GM18867 (cell line): ENCODE data around the gene CD101.

Experiments used
- ATAC-seq: cut with Tn5 transposase; IDR thresholded peaks from one replicate; pipeline ENCODE4 v1.9.1; 2021; ENCODE audit warnings: mild to moderate bottlenecking, moderate library complexity; ENCODE audit not compliant: unreplicated experiment

CD101 gene

DNA sequence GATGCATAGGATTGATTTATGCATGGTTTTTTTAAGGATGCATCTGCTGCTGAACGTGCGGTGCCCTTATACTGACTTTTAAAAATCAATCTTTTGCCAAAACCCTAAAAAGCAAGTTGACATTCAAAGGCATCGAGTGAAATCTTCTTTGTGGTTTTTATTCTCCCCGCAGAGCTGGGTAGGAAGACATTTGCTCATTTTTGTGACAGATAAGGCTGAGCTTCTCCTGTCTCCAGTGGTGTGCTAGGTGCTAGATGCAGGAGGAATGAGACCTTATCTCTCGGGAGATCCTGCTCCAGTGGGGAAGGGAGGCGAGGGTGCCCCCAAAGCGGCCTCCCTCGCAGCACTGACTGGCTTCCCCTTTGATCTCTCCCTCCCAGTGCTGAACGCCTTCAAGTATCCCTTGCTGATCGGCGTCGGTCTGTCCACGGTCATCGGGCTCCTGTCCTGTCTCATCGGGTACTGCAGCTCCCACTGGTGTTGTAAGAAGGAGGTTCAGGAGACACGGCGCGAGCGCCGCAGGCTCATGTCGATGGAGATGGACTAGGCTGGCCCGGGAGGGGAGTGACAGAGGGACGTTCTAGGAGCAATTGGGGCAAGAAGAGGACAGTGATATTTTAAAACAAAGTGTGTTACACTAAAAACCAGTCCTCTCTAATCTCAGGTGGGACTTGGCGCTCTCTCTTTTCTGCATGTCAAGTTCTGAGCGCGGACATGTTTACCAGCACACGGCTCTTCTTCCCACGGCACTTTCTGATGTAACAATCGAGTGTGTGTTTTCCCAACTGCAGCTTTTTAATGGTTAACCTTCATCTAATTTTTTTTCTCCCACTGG lies 14.9 kb upstream of the CD101 start:
- no peak for ATAC-seq

- no peak for ATAC-seq
Measured at GRCh38 chr1:116987256-116987555, 14.4 kb upstream of the CD101 start.

- no peak for ATAC-seq
Measured at GRCh38 chr1:116988248-116988647, 13.3 kb upstream of the CD101 start.

GRCh38 chr1:116988908-116989307 lies 12.7 kb upstream of the CD101 start:
- no peak for ATAC-seq

- ATAC-seq, result no peak
Measured at GRCh38 chr1:116989835-116990234, 11.7 kb upstream of the CD101 start.

- ATAC-seq, result no peak
Measured at GRCh38 chr1:116990612-116991151, 10.9 kb upstream of the CD101 start.

GRCh38 chr1:116991171-116991845 lies 10.3 kb upstream of the CD101 start:
- ATAC-seq, result no peak

- no peak for ATAC-seq
Measured at GRCh38 chr1:116991918-116992317, 9.6 kb upstream of the CD101 start.

DNA sequence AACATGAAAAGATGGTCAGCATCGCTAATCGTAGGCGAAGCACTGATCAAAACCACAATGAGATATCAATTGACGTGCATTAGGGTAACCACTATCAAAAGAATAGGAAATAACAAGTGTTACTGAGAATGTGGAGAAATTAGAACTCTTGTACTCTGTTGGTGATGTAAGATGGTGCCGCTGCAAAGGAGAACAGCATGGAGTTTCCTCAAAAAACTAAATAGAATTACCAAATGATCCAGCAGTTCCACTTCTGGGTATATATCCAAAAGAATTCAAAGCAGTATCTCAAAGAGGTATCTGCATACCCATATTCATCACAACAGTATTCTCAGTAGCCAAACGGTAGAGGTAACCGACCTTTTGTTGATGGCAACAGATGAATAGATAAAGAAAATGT lies 8.3 kb upstream of the CD101 start:
- no peak for ATAC-seq

DNA sequence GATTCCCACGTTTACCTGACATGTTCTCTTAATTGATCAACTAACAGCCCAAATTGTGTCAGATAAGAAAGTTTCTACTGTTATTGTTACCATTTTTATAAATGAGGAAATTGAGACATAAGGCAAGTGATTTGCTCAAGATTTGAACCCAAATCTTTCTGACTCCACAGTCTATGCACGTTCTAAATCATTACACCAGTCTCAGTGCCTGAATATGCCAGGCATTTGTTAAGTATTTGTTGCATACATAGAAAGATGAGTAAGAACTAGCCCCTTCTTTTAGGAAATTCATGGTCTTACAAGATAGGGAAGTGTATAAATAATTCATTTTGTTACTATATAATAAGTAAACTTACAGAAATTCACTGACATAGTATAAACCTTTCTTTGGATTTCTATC lies 7.1 kb upstream of the CD101 start:
- ATAC-seq, result no peak

- ATAC-seq, result no peak
Measured at GRCh38 chr1:116997066-116997465, 4.5 kb upstream of the CD101 start.

DNA sequence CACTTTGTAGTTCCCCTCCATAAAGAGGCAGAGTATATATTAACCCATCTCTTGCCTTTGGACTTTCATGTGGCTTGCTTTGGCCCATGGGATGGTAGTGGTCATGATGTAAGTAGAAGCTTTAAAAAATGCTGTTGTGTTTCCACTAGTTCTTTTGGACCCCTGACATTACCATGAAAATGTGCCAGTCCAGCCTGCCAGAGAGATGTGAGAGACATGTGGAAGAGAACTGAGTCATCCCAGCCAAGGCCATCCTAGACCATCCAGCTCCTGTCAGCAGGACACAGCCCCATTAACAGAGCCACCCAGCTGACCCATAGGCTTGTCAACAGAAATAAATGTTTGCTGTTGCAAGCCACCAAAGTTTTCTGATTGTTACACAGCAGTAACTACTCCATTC lies 3.9 kb upstream of the CD101 start:
- no peak for ATAC-seq

- no peak for ATAC-seq
Measured at GRCh38 chr1:116999596-116999995, 2.0 kb upstream of the CD101 start.

DNA sequence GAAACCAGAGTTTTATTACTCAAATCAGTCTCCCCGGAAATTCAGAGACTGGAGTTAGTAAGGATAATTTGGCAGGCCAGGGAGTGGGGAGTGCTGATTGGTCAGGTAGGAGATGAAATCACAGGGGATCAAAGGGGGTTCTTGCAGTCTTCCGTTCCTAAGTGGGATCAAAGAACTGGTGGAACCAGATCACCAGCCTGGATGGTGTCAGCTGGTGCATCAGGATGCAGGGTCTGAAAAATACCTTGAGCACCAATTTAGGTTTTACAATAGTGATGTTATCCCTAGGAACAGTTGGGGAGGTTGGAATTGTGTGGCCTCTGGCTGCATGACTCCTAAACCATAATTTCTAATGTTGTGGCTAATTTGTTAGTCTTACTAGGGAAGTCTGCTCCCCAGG lies 1.4 kb upstream of the CD101 start:
- ATAC-seq, result no peak

GRCh38 chr1:117003223-117003875 lies 1.8 kb downstream of the CD101 start:
- no peak for ATAC-seq

DNA sequence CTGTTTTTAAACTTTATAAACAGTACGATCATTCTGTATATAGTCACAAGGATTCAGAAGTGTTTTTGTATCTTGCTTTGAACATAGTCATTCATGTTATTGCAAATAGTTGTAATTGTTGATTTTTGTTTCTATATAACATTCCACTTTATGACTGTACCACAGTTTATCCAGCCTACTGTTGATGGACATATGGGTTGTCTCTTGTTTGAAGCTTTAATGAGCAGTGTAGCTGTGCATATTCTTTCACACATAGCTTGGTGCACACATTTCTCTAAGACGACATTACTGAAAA lies 6.1 kb downstream of the CD101 start:
- ATAC-seq, result no peak

DNA sequence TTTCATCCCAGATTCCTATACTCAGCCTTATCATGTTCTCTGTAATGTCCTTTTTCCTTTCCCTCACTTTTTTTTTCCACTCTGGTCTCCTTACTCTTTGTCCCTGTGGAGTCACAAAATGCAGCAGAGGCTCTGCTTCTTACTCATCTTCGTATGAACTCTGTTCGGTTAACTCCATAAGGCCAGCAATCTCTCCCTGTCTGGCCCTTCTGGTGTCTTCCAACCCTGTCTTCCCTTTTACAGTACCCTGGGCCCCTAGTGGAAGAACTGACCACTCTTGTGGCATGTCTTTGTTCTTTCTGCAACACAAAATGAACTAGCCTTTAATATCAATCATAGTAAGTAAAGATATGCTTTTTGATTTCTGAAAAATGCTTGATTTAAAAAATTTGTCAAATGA lies 7.1 kb downstream of the CD101 start:
- ATAC-seq, result no peak

DNA sequence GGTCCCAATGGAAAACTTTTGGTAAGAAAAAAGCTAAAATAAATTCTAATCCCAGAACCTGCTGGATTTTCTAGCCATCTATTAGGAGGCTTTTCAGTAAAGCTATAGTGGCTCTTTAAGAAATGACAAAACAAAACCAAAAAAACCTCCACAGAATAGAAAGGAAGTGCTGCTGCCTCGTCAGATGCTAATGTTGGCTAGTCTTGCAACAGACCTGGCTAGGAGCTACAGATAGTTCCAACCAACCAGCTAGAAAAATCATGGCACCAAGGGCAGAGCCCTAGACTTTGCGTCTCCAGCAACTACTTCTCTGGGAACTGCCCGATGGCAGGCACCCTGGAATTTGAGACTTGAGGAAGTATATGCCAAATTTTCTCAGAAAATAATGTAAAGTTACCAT lies 7.6 kb downstream of the CD101 start:
- no peak for ATAC-seq

DNA sequence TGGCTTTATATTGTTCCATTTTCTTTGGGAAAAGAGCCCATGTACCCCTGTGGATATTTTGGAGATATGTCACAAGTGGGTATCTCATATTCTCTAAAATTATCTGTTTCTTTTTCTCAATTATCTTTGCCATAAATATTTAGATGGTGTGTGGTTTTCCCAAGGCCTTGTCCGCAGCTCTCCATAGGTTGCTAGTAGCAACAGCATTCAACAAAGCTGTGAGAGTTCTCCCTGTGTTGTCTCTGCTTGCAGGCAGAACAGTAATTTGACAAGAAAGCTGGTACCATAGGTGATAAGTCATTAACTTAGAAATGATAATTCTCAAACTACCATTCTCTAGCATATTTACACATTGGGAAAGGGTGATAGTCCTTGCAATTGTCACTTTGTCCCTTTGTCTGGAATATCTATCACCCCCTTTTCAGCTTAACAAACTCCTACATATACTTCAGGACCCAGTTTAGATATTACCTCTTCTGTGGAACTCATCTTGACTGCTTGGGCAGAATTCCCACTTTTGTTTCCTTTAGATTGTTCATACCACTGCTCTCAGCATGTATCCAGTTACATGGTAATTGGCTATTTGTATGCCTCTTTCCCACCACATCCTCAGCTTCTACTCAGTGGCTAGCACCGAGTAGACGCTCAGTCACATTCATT lies 8.9 kb downstream of the CD101 start:
- no peak for ATAC-seq

DNA sequence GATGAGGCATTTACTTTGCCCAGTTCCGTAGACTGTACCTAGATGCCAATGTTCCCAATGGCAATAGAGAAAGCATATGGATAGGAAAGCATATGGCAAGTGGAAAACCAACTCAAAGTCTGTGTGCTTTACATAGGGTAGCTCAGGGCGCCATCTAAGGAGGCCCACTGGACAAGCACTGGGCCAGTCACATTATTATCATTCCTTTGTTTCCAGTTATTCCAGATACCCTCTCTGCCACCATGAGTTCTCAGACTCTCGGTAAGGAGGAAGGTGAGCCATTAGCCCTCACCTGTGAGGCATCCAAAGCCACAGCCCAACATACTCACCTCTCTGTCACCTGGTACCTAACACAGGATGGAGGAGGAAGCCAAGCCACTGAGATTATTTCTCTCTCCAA lies 9.8 kb downstream of the CD101 start:
- no peak for ATAC-seq

DNA sequence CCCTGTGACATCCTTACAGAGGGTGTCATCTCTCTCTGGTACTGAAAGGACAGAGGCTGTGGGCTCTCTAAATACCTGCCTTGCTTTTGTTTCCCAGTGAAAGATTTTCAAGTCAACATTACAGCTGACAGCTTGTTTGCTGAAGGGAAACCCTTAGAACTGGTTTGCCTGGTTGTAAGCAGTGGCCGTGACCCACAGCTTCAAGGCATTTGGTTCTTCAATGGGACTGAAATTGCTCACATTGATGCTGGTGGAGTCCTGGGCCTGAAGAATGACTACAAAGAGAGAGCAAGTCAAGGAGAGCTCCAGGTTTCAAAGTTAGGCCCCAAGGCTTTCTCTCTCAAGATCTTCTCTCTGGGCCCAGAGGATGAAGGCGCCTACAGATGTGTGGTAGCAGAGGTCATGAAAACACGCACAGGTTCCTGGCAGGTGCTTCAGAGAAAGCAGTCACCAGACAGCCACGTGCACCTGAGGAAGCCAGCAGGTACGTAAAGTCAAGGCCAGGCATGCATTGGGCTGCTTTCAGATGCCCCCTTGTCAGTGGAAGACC lies 11.8 kb downstream of the CD101 start:
- ATAC-seq, result no peak
